H1 (cell line): ENCODE results near the gene TTC23. TPM values are rescaled to one million over a fixed set of nuclear protein-coding genes. Genes with fewer than 3 reads are reported as not detected.

Source experiments
- BACH1 ChIP-seq: IDR thresholded peaks from 2 replicates; pipeline ENCODE4 v1.6.1; 2012; ENCODE audit warnings: low read length, improper control_type of control experiment
- CTCF ChIP-seq, 3 experiments: IDR thresholded peaks; 1 replicate in 2 of 3; 2 replicates in 1 of 3; pipeline versions ENCODE4 v1.5.1 to v1.6.1; 2011; ENCODE audit warnings: low read length in 3 of 3, mild to moderate bottlenecking in 3 of 3, inconsistent platforms in 2 of 3, low read depth in 1 of 3, moderate library complexity in 1 of 3; ENCODE audit not compliant: insufficient read depth in 1 of 3; ENCODE audit errors: control extremely low read depth in 1 of 3
- MAFK ChIP-seq: IDR thresholded peaks from 2 replicates; pipeline ENCODE4 v1.6.1; 2012; ENCODE audit warnings: low read depth, mild to moderate bottlenecking, improper control_type of control experiment, low read length
- polyA plus RNA-seq, 7 experiments: library from polyadenylated mRNA; depleted of rRNA in 3 of 7; stranded (reverse) in 5 of 7; unstranded in 2 of 7; fragments of >200 nt in 5 of 7; fragments of 200-250 nt in 2 of 7; gene quantifications; 1 replicate in 5 of 7; 2 replicates in 1 of 7; 4 replicates in 1 of 7; pipeline versions ENCODE4 v1.2.1 to v1.2.3, GENCODE V29; 2011 to 2013; ENCODE audit warnings: missing spikeins in 2 of 7, mixed read lengths in 2 of 7
- total RNA-seq: library from RNA; stranded (reverse); fragmentation: NEBNext Ultra II Directional; extraction: Animal tissue kit (Norgen Biotek cat#: 25700); gene quantifications from 2 replicates; pipeline ENCODE4 v1.2.1, GENCODE V29; 2021

The TTC23 gene
- total and polyA plus RNA-seq, 2 of the 8 experiments (the other 6 are each of a cell fraction or from before 2014, with no cell fraction given), result 4.8 to 23.0 TPM

- TF ChIP-seq CTCF (IDR thresholded peaks at IDR 0.05; ENCODE audit: control extremely low read depth in 1 of 3, insufficient read depth in 1 of 3, low read depth in 1 of 3, low read length in 3 of 3), result peak in 2 of 3 experiments; percentile 6 to 19; a peak in 2 of 4 replicates
- TF ChIP-seq BACH1, result no peak
- TF ChIP-seq MAFK, result no peak
These were observed 78.8 kb downstream of the TTC23 start (continued) for GRCh38 chr15:99170476-99171065.
